Sigmoid colon (tissue), 7 donors: ENCODE data around the gene TRAF4. TPM values are rescaled to one million over a fixed set of nuclear protein-coding genes. Genes with fewer than 3 reads are reported as not detected.

Experiments
- DNase-seq: peaks from one replicate; pipeline ENCODE4 v3.0.0-alpha.2; 2019
- H3K27ac ChIP-seq, 4 donors: fragments of 200-600 bp; sonication (generic); one replicate each; pipeline ENCODE4 v1.5.1; 2016 to 2019; ENCODE audit warnings: mild to moderate bottlenecking in 1 of 4
- H3K27me3 ChIP-seq, 3 donors: fragments of 200-600 bp; sonication (generic); one replicate each; pipeline ENCODE4 v1.5.1; 2019; ENCODE audit warnings: mild to moderate bottlenecking in 1 of 3
- H3K36me3 ChIP-seq, 4 donors: fragments of 200-600 bp; sonication (generic); one replicate each; pipeline ENCODE4 v1.5.1; 2016 to 2019
- H3K4me1 ChIP-seq, 4 donors: fragments of 200-600 bp; sonication (generic); one replicate each; pipeline ENCODE4 v1.5.1; 2017 to 2019
- H3K4me3 ChIP-seq, 4 donors: fragments of 200-600 bp; sonication (generic); one replicate each; pipeline ENCODE4 v1.5.1; 2017 to 2019; ENCODE audit warnings: mild to moderate bottlenecking in 2 of 4, moderate library complexity in 1 of 4
- H3K9me3 ChIP-seq, 4 donors: fragments of 200-600 bp in 3 of 4; sonication (generic) in 3 of 4; one replicate each; pipeline versions ENCODE4 v1.5.1 to v1.6.1; 2013 to 2019
- EP300 ChIP-seq, 4 donors: sonication (generic); formaldehyde crosslinking; IDR thresholded peaks; one replicate each; pipeline ENCODE4 v1.6.1; 2017; ENCODE audit warnings: antibody characterized with exemption in 4 of 4
- POLR2A ChIP-seq, 2 donors: fragments of 450-650 bp; IDR thresholded peaks; one replicate each; pipeline ENCODE4 v1.6.1; 2016; ENCODE audit warnings: antibody characterized with exemption in 2 of 2, mild to moderate bottlenecking in 2 of 2, moderate library complexity in 2 of 2
- POLR2AphosphoS5 ChIP-seq, 4 donors: sonication (generic); formaldehyde crosslinking; IDR thresholded peaks; one replicate each; pipeline ENCODE4 v1.6.1; 2017; ENCODE audit warnings: antibody characterized with exemption in 4 of 4
- WGBS, 2 donors: extraction: QIAGEN DNeasy Blood & Tissue Kit; methylation state at CpG; one replicate each; pipeline ENCODE4 v1.1.7; 2013; 5-methylcytosine and 5-hydroxymethylcytosine counted together
- intact Hi-C: fragments of 100-400 bp; cut with DNase I; formaldehyde crosslinking; loops from one replicate; pipeline ENCODE4 v1.15.1; 2023
- polyA plus RNA-seq, 3 donors: library from polyadenylated mRNA; stranded (reverse); fragments of 200-250 nt; gene quantifications; one replicate each; pipeline ENCODE4 v1.2.3, GENCODE V29; 2013
- total RNA-seq, 4 donors: library from RNA; depleted of rRNA; stranded (reverse); fragments of >200 nt; gene quantifications; one replicate each; pipeline ENCODE4 v1.1.0, GENCODE V29; 2016
- TF ChIP-seq, protein P1 (sequence below), 4 experiments: fragments of 450-650 bp in 3 of 4; fragments of 200-600 bp in 1 of 4; IDR thresholded peaks; one replicate each; pipeline ENCODE4 v1.5.1; 2016 to 2019; ENCODE audit warnings: antibody characterized with exemption in 4 of 4, mild to moderate bottlenecking in 3 of 4, moderate library complexity in 2 of 4
- donor health status: healthy with polysubstance abuse.
- donor health status: Bipolar disorder and iron deficiency.
- donor health status: healthy.

TRAF4 gene
- total and polyA plus RNA-seq, 7 donors, result 3.9 to 94.1 (median 11.6) TPM

DNA sequence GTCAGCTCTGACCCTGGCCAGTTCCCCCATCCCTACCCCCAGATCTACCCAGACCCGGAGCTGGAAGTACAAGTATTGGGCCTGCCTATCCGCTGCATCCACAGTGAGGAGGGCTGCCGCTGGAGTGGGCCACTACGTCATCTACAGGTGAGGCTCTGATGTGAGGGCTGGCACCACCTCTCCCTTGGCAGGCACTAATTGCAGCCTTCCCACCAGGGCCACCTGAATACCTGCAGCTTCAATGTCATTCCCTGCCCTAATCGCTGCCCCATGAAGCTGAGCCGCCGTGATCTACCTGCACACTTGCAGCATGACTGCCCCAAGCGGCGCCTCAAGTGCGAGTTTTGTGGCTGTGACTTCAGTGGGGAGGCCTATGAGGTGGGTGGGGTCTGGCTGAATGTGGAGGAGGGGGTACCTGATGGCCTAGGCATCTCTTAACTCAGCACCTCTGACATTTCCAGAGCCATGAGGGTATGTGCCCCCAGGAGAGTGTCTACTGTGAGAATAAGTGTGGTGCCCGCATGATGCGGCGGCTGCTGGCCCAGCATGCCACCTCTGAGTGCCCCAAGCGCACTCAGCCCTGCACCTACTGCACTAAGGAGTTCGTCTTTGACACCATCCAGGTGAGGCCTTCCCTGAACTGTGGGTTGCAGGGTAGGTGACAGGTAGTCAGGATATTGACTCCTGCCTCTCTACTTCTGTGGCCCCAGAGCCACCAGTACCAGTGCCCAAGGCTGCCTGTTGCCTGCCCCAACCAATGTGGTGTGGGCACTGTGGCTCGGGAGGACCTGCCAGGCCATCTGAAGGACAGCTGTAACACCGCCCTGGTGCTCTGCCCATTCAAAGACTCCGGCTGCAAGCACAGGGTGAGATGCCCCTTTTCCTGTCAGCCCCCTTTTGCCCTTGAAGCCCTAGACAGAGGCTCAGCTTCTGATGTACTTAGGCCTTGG, 4.3 kb downstream of the TRAF4 start:
- peaks cover 0 to 9% (median 4%) of the 10 kb centered on the region in 4 donors for H3K36me3 ChIP-seq
- no peak for TF ChIP-seq POLR2A (IDR thresholded peaks at IDR 0.05)
- no peak for TF ChIP-seq EP300 (IDR thresholded peaks at IDR 0.05)
- TF ChIP-seq, protein P1, sequence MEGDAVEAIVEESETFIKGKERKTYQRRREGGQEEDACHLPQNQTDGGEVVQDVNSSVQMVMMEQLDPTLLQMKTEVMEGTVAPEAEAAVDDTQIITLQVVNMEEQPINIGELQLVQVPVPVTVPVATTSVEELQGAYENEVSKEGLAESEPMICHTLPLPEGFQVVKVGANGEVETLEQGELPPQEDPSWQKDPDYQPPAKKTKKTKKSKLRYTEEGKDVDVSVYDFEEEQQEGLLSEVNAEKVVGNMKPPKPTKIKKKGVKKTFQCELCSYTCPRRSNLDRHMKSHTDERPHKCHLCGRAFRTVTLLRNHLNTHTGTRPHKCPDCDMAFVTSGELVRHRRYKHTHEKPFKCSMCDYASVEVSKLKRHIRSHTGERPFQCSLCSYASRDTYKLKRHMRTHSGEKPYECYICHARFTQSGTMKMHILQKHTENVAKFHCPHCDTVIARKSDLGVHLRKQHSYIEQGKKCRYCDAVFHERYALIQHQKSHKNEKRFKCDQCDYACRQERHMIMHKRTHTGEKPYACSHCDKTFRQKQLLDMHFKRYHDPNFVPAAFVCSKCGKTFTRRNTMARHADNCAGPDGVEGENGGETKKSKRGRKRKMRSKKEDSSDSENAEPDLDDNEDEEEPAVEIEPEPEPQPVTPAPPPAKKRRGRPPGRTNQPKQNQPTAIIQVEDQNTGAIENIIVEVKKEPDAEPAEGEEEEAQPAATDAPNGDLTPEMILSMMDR (IDR thresholded peaks at IDR 0.05), result no peak
- TF ChIP-seq POLR2AphosphoS5 (IDR thresholded peaks at IDR 0.05), result no peak
- intact Hi-C loops, result no loop called here
- H3K4me1 ChIP-seq, result peaks cover 0 to 44% (median 39%) of the 10 kb centered on the region in 4 donors
- no peak overlapping the region for H3K4me3 ChIP-seq
- no peaks in the 10 kb centered on the region for H3K27me3 ChIP-seq
- peak overlapping the region in 1 of 4 donors; percentile 84 for H3K27ac ChIP-seq
- 66 to 86% methylated on average over 18 of the region's 18 CpGs for WGBS, 2 donors
- H3K9me3 ChIP-seq, result no peaks in the 10 kb centered on the region
- DNase-seq, result no peak

DNA sequence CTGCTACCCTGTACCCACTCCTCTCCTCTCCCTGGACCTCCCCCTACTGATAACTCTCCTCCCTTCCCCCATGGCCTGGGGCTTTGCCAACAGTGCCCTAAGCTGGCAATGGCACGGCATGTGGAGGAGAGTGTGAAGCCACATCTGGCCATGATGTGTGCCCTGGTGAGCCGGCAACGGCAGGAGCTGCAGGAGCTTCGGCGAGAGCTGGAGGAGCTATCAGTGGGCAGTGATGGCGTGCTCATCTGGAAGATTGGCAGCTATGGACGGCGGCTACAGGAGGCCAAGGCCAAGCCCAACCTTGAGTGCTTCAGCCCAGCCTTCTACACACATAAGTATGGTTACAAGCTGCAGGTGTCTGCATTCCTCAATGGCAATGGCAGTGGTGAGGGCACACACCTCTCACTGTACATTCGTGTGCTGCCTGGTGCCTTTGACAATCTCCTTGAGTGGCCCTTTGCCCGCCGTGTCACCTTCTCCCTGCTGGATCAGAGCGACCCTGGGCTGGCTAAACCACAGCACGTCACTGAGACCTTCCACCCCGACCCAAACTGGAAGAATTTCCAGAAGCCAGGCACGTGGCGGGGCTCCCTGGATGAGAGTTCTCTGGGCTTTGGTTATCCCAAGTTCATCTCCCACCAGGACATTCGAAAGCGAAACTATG, 5.2 kb downstream of the TRAF4 start:
- intact Hi-C loops, result no loop called here
- Histone ChIP-seq H3K4me3 (no peak overlapping the region), H3K9me3 (no peaks in the 10 kb centered on the region), H3K27ac (no peak overlapping the region), H3K27me3 (no peaks in the 10 kb centered on the region), H3K36me3 (peaks cover 0 to 9% (median 4%) of the 10 kb centered on the region in 4 donors), H3K4me1 (peaks cover 0 to 39% (median 33%) of the 10 kb centered on the region in 4 donors)
- 42 to 78% methylated on average over 18 of the region's 18 CpGs for WGBS, 2 donors
- no peak for TF ChIP-seq POLR2AphosphoS5 (IDR thresholded peaks at IDR 0.05)
- TF ChIP-seq EP300 (IDR thresholded peaks at IDR 0.05), result no peak
- no peak for TF ChIP-seq POLR2A (IDR thresholded peaks at IDR 0.05)
- TF ChIP-seq, protein P1 (IDR thresholded peaks at IDR 0.05), result no peak
- no peak for DNase-seq

DNA sequence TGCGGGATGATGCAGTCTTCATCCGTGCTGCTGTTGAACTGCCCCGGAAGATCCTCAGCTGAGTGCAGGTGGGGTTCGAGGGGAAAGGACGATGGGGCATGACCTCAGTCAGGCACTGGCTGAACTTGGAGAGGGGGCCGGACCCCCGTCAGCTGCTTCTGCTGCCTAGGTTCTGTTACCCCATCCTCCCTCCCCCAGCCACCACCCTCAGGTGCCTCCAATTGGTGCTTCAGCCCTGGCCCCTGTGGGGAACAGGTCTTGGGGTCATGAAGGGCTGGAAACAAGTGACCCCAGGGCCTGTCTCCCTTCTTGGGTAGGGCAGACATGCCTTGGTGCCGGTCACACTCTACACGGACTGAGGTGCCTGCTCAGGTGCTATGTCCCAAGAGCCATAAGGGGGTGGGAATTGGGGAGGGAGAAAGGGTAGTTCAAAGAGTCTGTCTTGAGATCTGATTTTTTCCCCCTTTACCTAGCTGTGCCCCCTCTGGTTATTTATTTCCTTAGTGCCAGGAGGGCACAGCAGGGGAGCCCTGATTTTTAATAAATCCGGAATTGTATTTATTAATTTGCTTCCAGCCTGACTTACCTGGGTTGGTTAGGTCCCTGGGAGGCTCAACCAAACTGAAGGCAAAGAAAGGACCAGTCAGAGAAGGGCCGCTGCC, 5.8 kb downstream of the TRAF4 start:
- H3K36me3 ChIP-seq, result peaks cover 0 to 9% (median 4%) of the 10 kb centered on the region in 4 donors
- intact Hi-C loops, result loop anchor here (1.0 kb wide), 1 partner anchor 22 kb away; no protein-coding TSS in a partner anchor
- H3K9me3 ChIP-seq, result no peaks in the 10 kb centered on the region
- peak overlapping the region in 2 of 4 donors; percentile 16 to 50 for H3K27ac ChIP-seq
- peaks cover 0 to 33% (median 27%) of the 10 kb centered on the region in 4 donors for H3K4me1 ChIP-seq
- H3K27me3 ChIP-seq, result no peaks in the 10 kb centered on the region
- DNase-seq, result no peak
- no peak overlapping the region for H3K4me3 ChIP-seq
- 34 to 63% methylated on average over 11 of the region's 11 CpGs for WGBS, 2 donors
- TF ChIP-seq POLR2AphosphoS5 (IDR thresholded peaks at IDR 0.05), result no peak
- no peak for TF ChIP-seq POLR2A (IDR thresholded peaks at IDR 0.05)
- TF ChIP-seq, protein P1 (IDR thresholded peaks at IDR 0.05), result no peak
- TF ChIP-seq EP300 (IDR thresholded peaks at IDR 0.05), result no peak

DNA sequence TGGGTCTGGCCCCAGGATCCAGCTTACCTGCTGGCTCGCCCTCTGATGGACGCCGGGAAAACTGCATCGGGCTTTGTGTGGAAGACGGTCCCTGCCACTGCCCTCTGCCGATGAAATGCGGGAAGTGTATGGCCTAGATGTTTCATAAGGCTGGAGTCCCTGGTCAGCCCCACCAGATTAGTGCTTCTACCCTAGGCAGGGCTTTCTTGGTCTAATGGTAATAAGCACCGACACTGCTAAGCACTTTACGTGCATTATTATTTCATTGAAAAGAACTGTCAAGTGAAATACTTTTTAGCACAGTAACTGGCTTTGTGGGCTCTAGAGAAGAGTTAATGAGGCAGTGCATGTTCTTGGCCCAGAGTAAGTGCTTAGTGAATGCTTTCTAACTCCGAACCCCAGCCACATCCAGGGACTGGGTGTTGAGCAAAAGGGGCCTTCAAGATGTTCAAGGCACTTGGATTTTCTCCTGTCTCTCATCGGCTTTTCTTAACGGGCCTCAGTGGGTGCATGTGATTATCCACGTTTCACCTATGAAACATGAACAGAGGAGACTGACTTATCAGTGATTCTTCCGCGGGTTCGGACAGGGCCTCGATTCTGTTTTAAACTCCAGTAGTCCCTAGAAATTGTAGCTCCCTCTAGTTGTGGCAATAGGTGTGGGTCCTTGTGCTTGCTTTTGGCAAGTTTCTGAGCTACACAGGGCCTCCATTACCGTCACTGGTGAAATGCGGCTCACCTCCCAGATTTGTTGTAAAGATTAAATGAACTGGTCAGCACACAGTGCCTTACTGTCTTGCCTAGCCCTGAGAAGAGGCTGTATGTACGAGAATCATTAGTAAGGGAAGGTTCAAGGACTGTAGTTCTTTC, 6.6 kb downstream of the TRAF4 start:
- intact Hi-C loops, result loop anchor here (1.0 kb wide), 1 partner anchor 23 kb away; no protein-coding TSS in a partner anchor
- Histone ChIP-seq H3K4me3 (no peak overlapping the region), H3K36me3 (peaks cover 0 to 9% (median 4%) of the 10 kb centered on the region in 4 donors), H3K4me1 (peaks cover 0 to 25% (median 19%) of the 10 kb centered on the region in 4 donors), H3K9me3 (no peaks in the 10 kb centered on the region), H3K27me3 (no peaks in the 10 kb centered on the region), H3K27ac (no peak overlapping the region)
- peak; percentile 96 for DNase-seq
- TF ChIP-seq, protein P1 (IDR thresholded peaks at IDR 0.05), result peak; percentile 99 to 100 (median 100)
- TF ChIP-seq POLR2AphosphoS5 (IDR thresholded peaks at IDR 0.05) (peak; percentile 30 to 52 (median 38)), POLR2A (IDR thresholded peaks at IDR 0.05) (no peak)
- WGBS, 2 donors, result 18 to 42% methylated on average over 20 of the region's 20 CpGs
